HepG2 (cell line): ENCODE measurements around the gene HPS4. TPM values are rescaled to one million over a fixed set of nuclear protein-coding genes. Genes with fewer than 3 reads are reported as not detected.

Experiments used
- AHDC1 ChIP-seq: sonication (generic); formaldehyde crosslinking; IDR thresholded peaks from 2 replicates; pipeline ENCODE4 v1.5.1; 2020; ENCODE audit warnings: mild to moderate bottlenecking, missing genetic modification reagents, borderline replicate concordance
- AKAP8 ChIP-seq: sonication (generic); formaldehyde crosslinking; IDR thresholded peaks from 2 replicates; pipeline ENCODE4 v1.5.1; 2020; ENCODE audit warnings: mild to moderate bottlenecking, missing genetic modification reagents
- ARID3A ChIP-seq: IDR thresholded peaks from 2 replicates; pipeline ENCODE4 v1.6.1; 2012; ENCODE audit warnings: low read depth, low read length, improper control_type of control experiment
- ATF1 ChIP-seq: IDR thresholded peaks from 2 replicates; pipeline ENCODE4 v1.6.1; 2016; ENCODE audit warnings: mild to moderate bottlenecking, control low read depth
- FOXC1 ChIP-seq: sonication (generic); formaldehyde crosslinking; IDR thresholded peaks from 2 replicates; pipeline ENCODE4 v1.8.0; 2022; ENCODE audit warnings: mild to moderate bottlenecking, missing genetic modification reagents, borderline replicate concordance
- HDAC1 ChIP-seq: sonication (generic); formaldehyde crosslinking; IDR thresholded peaks from 2 replicates; pipeline ENCODE4 v1.5.1; 2020; ENCODE audit warnings: mild to moderate bottlenecking, missing genetic modification reagents
- IKZF4 ChIP-seq: sonication (generic); formaldehyde crosslinking; IDR thresholded peaks from 2 replicates; pipeline ENCODE4 v1.5.1; 2020; ENCODE audit warnings: borderline replicate concordance, mild to moderate bottlenecking, low read depth, missing genetic modification reagents; ENCODE audit errors: not compliant biosample characterization
- NFKBIZ ChIP-seq: IDR thresholded peaks from 2 replicates; pipeline ENCODE4 v1.6.1; 2018; ENCODE audit warnings: missing genetic modification reagents, missing compliant biosample characterization
- RBFOX2 ChIP-seq: fragments of 200-400 bp; formaldehyde crosslinking; IDR thresholded peaks from 2 replicates; pipeline ENCODE4 v1.6.1; 2017; ENCODE audit warnings: low read depth, mild to moderate bottlenecking, low read length
- TBL1XR1 ChIP-seq: fragments of 150-350 bp; IDR thresholded peaks from 2 replicates; pipeline ENCODE4 v1.6.1; 2014; ENCODE audit warnings: borderline replicate concordance, low read length; ENCODE audit not compliant: partially characterized antibody
- TMF1 ChIP-seq: sonication (generic); formaldehyde crosslinking; IDR thresholded peaks from 2 replicates; pipeline ENCODE4 v1.8.1; 2022; ENCODE audit warnings: low read depth, missing genetic modification reagents
- ZBTB26 ChIP-seq: IDR thresholded peaks from 2 replicates; pipeline ENCODE4 v1.6.1; 2016; ENCODE audit warnings: missing compliant biosample characterization, missing genetic modification reagents, borderline replicate concordance
- ZNF136 ChIP-seq: sonication (generic); formaldehyde crosslinking; IDR thresholded peaks from 2 replicates; pipeline ENCODE4 v1.8.1; 2022; ENCODE audit warnings: low read depth, mild to moderate bottlenecking, moderate library complexity, missing genetic modification reagents
- ZNF263 ChIP-seq: sonication (generic); formaldehyde crosslinking; IDR thresholded peaks from 2 replicates; pipeline ENCODE4 v1.4.0; 2020; ENCODE audit warnings: missing genetic modification reagents
- ZNF280D ChIP-seq: sonication (generic); formaldehyde crosslinking; IDR thresholded peaks from 2 replicates; pipeline ENCODE4 v1.5.1; 2020; ENCODE audit warnings: mild to moderate bottlenecking, missing genetic modification reagents
- ZNF331 ChIP-seq: sonication (generic); formaldehyde crosslinking; IDR thresholded peaks from 2 replicates; pipeline ENCODE4 v1.4.0; 2020; ENCODE audit warnings: missing genetic modification reagents
- polyA plus RNA-seq, 8 experiments: library from polyadenylated mRNA; depleted of rRNA in 3 of 8; stranded (reverse) in 7 of 8; unstranded in 1 of 8; fragments of >200 nt; fragmentation: Illumina TruSeq in 4 of 8; extraction: Trizol in 4 of 8; gene quantifications; 2 replicates each; pipeline versions ENCODE4 v1.2.1 to v1.2.3, GENCODE V29; 2011 to 2016; ENCODE audit warnings: low read depth in 4 of 8, missing spikeins in 1 of 8, mixed read lengths in 1 of 8; ENCODE audit not compliant: insufficient read depth in 1 of 8
- total RNA-seq, 5 experiments: library from RNA; depleted of rRNA; stranded (reverse); fragments of >200 nt; fragmentation: Illumina TruSeq; extraction: Trizol; gene quantifications; 2 replicates each; pipeline ENCODE4 v1.2.3, GENCODE V29; 2016; ENCODE audit warnings: low read depth in 1 of 5

The HPS4 gene
- total and polyA plus RNA-seq, 2 of the 13 experiments (the other 11 are each of a cell fraction or from before 2014, with no cell fraction given) = 27.4 to 34.0 TPM

- TF ChIP-seq ZNF280D (peak; percentile 68; the same call in 1 of the 2 replicates), HDAC1 (CRISPR knock-in tag) (peak; percentile 98), IKZF4 (CRISPR knock-in tag) (peak; percentile 48), TMF1 (CRISPR knock-in tag) (0 out of 2 replicates have a peak, but pooled peaks have one; percentile 67), ZNF331 (CRISPR knock-in tag) (peak; percentile 88), ZBTB26 (CRISPR knock-in tag) (peak; percentile 85), ZNF263 (CRISPR knock-in tag) (peak; percentile 55; the same call in 1 of the 2 replicates), RBFOX2 (peak; percentile 99), NFKBIZ (CRISPR knock-in tag) (peak; percentile 76; the same call in 1 of the 2 replicates), ARID3A (peak; percentile 44; the same call in 1 of the 2 replicates), AHDC1 (CRISPR knock-in tag) (peak; percentile 56; the same call in 1 of the 2 replicates), AKAP8 (CRISPR knock-in tag) (peak; percentile 33; the same call in 1 of the 2 replicates), ZNF136 (peak; percentile 71; the same call in 1 of the 2 replicates), TBL1XR1 (peak; percentile 39), FOXC1 (CRISPR knock-in tag) (peak; percentile 89), ATF1 (CRISPR knock-in tag) (peak; percentile 97)
Observed at GRCh38 chr22:26483439-26484359, at the start of gene HPS4, which contains the start of gene SRRD (continued).
